SKM-1 (cell line): ENCODE data around the gene PLAC1.

ENCODE experiments used
- DNase-seq: peaks from one replicate; lab custom pipeline; 2025; ENCODE audit not compliant: unreplicated experiment; lab: John Stamatoyannopoulos, UW

PLAC1 gene

DNA sequence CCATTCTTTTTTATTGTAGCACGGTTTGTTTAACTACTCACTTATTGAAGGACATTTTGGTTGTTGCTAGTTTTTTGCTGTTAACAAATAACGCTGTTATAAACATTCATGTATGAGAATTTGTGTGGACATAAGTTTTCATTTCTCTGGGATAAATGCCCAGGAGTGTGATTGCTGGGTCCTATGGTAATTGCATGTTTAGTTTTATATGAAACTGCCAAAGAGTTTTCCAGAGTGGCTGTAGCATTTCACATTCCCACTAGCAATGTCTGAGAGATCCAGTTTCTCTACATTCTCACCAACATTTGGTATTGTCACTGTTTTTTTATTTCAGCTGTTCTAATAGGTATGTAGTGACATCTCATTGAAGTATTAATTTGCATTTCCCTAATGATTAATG, 66.8 kb downstream of the PLAC1 start:
- DNase-seq: no peak

- no peak for DNase-seq
These were observed 69.5 kb downstream of the PLAC1 start for GRCh38 chrX:134588806-134589205.

DNA sequence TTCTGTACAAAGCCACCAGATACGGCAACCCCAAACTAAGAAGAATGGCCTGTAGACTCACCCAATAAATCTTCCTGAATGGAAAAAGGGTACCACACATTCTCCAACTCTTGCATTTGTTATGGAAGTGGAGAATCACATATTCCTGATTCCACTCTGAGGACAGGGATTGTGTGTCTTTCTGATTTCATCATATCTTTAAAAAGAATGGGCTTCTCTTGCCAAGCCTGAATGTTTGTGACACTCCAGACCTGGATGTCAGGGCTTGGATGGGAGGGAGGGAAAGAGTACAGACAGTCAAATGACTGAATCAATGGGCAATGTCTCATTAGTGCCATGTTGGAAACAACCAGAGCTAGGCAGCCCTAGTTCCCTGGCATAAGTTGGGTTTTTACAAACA, 77.4 kb downstream of the PLAC1 start:
- DNase-seq: no peak

DNA sequence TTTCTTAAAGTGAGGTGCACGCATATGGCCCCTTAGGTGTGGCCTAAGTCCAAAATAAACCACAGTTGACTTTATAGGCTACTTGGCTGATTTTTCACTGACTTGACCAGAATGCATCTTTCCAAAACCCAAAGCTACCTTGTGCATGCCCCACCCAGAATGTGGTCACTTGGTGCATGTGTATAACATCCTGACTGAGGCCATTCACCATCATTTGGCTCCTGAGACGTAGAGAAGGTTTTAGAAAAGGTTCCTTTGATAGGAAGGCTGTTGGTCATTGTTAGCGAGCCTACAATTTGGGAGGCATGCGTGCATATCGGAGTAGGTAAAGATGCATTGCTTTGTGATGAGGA, 84.6 kb downstream of the PLAC1 start:
- DNase-seq: no peak

- no peak for DNase-seq
These were observed 85.2 kb downstream of the PLAC1 start for GRCh38 chrX:134572816-134573682.

- DNase-seq: no peak
These were observed 86.5 kb downstream of the PLAC1 start for GRCh38 chrX:134571796-134572195.

- peak; percentile 7 for DNase-seq
These were observed 87.4 kb downstream of the PLAC1 start for GRCh38 chrX:134570899-134571298.

DNA sequence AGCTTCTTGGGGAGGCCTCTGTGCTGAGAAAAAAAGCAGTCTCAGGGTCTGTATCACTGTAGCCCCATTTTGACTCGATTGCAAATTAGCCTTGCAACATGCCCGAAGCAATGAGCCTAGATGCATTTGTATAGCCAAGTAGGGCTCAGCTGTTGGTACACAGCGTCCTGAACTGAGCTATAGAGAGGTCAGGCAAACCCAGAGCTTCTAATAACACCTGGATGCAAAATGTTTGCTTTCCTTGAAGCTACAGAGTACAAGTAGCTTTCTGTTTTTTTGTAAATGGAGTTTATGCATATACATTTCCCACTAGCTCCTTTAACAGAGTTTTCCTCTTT, 87.8 kb downstream of the PLAC1 start:
- DNase-seq: no peak

DNA sequence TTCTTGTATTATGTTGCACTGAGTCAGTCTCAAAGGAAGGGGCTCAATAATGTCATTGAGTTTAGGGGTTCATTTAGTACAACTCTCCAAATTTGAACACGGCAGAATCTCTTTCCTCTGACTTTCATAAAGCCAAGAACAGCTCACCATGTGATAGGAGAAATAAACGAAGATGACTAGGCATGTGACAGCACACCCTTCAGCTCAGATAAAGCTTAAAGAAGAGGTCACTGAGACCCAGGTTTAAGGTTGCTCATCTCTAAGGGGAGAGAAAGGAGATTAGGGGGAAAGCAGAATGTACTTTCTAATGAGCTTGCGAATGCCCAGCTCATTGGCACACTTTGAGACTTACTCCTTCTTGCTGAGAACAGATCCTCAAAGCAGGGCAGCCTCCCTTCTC, 89.0 kb downstream of the PLAC1 start:
- DNase-seq: no peak

DNA sequence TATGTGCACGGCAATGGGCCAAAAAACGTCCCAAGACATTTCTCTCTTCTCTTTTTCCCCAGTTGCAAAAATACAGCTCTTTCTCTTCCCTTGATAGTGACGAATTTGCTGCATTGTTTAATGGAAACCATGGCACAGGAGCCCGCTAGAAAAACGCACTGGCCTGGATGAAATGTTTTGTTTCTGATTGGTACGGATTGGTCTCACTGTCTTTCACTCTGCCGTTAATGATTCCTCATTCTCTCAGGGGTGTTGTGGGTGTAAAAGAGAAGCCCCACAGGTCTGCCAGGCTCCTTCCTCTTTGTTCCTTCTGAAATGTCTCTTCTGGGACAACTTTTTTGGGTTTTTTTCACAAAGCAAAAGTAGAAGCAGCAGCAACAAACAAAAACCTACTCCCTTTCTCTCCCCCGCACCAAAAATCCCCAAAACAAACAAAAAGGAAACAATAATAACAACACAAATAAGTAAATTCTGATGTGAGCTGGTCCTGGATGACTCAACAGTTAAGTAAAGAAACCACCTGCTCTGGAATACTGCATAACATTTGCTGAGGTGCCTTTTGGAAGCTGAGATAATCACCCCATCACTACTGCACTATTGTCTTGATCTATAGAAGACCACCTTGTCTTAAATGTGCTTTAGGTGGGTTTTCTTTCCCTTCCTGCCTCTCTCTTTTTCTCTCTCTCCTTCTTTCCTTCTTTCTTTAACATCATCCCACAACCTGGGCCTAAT, 89.8 kb downstream of the PLAC1 start:
- DNase-seq: no peak

DNA sequence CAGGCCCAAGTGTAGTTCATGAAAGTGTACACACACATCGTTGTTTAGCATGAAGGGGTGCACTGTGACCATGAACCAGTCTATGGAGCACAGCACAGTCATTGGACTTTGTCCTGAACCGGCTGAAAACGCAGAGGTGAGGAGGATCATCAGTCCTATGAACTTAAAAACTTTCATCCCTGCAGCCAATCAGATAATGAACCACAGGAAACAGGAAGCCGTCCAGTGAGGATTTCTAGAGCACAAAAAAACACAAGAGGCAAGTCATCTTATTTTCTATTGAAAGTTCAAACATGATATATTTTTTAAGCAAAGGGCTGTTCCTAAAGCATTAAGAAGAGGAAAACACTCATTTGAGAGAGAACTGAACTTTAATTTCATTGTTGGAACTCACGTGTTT, 91.8 kb downstream of the PLAC1 start:
- no peak for DNase-seq

DNA sequence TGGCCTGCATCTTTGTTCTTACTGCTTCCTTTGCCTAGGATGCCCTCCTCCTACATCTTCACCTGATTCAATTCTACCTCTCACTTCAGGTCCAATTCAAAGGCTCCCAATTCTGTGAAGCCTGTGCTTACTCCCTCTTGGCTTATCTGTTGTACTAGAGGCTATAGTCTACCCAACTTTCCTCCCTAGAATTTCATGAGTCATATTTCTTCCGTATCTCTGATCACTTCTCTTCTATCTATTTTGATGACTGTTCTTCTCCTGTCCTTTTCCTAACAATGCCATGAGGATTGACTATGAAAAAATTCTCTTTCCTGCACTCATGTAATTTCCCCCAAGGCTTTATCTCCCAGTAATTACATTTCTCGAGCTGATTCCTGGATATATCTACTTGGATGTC, 96.3 kb downstream of the PLAC1 start:
- no peak for DNase-seq

DNA sequence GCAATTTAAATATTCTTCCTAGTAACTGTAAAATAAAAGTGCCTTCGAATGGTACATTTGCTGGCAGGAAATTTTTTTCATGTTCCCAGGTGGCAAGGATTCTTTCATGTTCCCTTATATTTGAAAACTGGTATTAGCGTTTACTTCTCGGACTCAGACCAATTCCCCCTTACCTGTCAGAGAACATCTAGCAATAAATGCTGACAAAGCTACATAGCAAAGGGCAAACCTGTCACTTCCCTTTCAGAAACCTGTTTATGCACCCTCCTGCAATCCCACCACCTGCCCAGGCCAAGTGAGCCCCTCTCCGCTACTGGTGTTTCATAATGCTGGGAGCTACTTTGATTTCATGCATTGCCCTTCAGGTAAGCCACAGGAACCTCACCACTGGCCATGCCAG, 100.1 kb downstream of the PLAC1 start:
- DNase-seq: no peak

DNA sequence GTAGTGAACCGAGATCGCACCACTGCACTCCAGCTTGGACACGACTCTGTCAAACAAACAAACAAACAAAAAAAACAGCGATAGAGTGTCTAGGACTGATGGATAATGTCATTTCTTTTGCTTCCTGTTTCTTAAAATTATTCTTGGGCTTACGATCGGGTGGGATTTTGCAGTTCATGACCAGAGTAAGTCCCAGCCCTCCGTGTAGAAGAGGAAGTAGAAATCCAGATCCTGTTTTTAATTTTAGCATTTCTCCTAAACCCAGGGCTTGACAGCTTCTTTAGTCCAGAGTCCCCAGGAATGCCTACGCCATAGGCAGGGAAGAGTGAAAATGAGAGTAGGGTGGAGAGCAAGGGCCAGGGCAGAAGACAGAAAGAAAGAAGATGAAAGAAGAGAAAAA, 104.0 kb downstream of the PLAC1 start:
- DNase-seq: no peak

GRCh38 chrX:134552351-134552750, 105.9 kb downstream of the PLAC1 start:
- DNase-seq: no peak

GRCh38 chrX:134551376-134552048, 106.8 kb downstream of the PLAC1 start:
- DNase-seq: no peak

GRCh38 chrX:134548257-134549201, 109.7 kb downstream of the PLAC1 start:
- no peak for DNase-seq

- DNase-seq: no peak
These were observed 111.1 kb downstream of the PLAC1 start for GRCh38 chrX:134547047-134547679.

- no peak for DNase-seq
These were observed 112.1 kb downstream of the PLAC1 start for GRCh38 chrX:134546187-134546586.

DNA sequence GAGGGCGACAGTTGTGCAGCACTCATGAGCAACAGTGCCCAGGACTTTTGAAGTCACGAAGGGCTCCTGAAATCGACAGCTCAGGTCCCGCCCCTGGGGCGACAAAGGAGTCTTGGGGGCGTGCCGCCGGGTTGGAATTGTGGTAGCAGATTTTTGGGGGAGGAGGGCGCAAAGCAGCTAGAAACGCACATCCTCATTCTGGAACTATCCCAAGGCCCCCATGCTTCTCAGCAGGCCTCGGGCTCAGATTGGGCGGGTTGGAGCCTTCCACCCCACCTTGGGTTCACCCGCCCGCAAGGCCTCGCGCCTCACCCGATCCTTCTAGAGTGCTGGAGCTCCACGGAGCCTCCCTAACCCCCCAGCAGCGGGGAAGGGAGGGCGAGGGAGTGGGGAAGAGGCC, 112.8 kb downstream of the PLAC1 start:
- DNase-seq: no peak
